Tibial artery (tissue), 4 donors: ENCODE data around the gene OR1J2.

Experiments used
- DNase-seq, 2 donors: peaks; one replicate each; pipeline ENCODE4 v3.0.0-alpha.2; 2019
- H3K27ac ChIP-seq, 2 donors: fragments of 200-600 bp; sonication (generic) in 1 of 2; 1 replicate in 1 of 2; 2 replicates in 1 of 2; pipeline ENCODE4 v1.5.1; 2018 to 2019; ENCODE audit warnings: mild to moderate bottlenecking in 1 of 2
- H3K27me3 ChIP-seq, 2 donors: fragments of 200-600 bp; sonication (generic) in 1 of 2; one replicate each; pipeline versions ENCODE4 v1.5.1 to v1.6.0; 2016 to 2019
- H3K36me3 ChIP-seq, 3 donors: fragments of 200-600 bp; sonication (generic) in 2 of 3; one replicate each; pipeline ENCODE4 v1.5.1; 2016 to 2019; ENCODE audit warnings: mild to moderate bottlenecking in 2 of 3
- H3K4me1 ChIP-seq, 4 donors: fragments of 200-600 bp; sonication (generic) in 2 of 4; 1 replicate in 3 of 4; 2 replicates in 1 of 4; pipeline ENCODE4 v1.5.1; 2016 to 2019
- H3K4me3 ChIP-seq, 2 donors: fragments of 200-600 bp; sonication (generic) in 1 of 2; 1 replicate in 1 of 2; 2 replicates in 1 of 2; pipeline ENCODE4 v1.5.1; 2018 to 2019; ENCODE audit warnings: mild to moderate bottlenecking in 2 of 2
- H3K9me3 ChIP-seq, 3 donors: fragments of 200-600 bp; sonication (generic) in 1 of 3; one replicate each; pipeline ENCODE4 v1.5.1; 2016 to 2019
- CTCF ChIP-seq, 2 experiments: fragments of 200-600 bp in 1 of 2; fragments of 450-650 bp in 1 of 2; IDR thresholded peaks; one replicate each; pipeline ENCODE4 v1.5.1; 2017 to 2019; ENCODE audit warnings: antibody characterized with exemption in 2 of 2, mild to moderate bottlenecking in 1 of 2, moderate library complexity in 1 of 2
- intact Hi-C: fragments of 100-400 bp; cut with DNase I; formaldehyde crosslinking; loops from one replicate; pipeline ENCODE4 v1.15.0; 2023; ENCODE audit warnings: low total_unique reads

OR1J2 gene

GRCh38 chr9:122474561-122474960 lies 36.0 kb upstream of the OR1J2 start:
- no peak for DNase-seq
- H3K4me1 ChIP-seq: no peaks in the 10 kb centered on the region
- peaks cover 0 to 27% of the 10 kb centered on the region in 2 donors for H3K27me3 ChIP-seq
- H3K27ac ChIP-seq: no peak overlapping the region
- no peaks in the 10 kb centered on the region for H3K36me3 ChIP-seq
- no peaks in the 10 kb centered on the region for H3K9me3 ChIP-seq
- H3K4me3 ChIP-seq: no peak overlapping the region
- no peak for TF ChIP-seq CTCF (IDR thresholded peaks at IDR 0.05)
- intact Hi-C loops: no loop called here

GRCh38 chr9:122475717-122476116 lies 34.9 kb upstream of the OR1J2 start:
- intact Hi-C loops: no loop called here
- Histone ChIP-seq H3K27me3 (peaks cover 0 to 18% of the 10 kb centered on the region in 2 donors), H3K4me3 (no peak overlapping the region), H3K27ac (no peak overlapping the region), H3K4me1 (no peaks in the 10 kb centered on the region), H3K9me3 (no peaks in the 10 kb centered on the region), H3K36me3 (no peaks in the 10 kb centered on the region)
- no peak for TF ChIP-seq CTCF (IDR thresholded peaks at IDR 0.05)
- DNase-seq: no peak

DNA sequence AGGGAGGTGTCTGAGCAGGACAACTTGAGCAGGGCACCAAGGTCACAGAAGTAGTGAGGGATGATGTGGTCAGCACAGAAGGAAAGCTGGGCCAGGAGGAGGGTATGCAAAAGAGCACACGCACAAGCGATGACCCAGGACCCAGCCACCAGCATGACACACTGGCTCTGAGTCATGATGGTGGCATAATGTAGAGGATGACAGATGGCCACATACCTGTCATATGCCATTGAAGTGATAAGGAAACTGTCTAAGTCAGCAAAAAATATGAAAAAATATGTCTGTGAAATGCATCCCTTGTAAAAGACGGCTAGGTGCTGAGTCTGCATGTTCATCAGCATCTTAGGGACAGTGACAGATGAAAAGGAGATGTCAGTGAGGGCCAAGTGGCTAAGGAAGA lies 33.3 kb upstream of the OR1J2 start:
- Histone ChIP-seq H3K4me3 (no peak overlapping the region), H3K27me3 (peaks cover 0 to 12% of the 10 kb centered on the region in 2 donors), H3K27ac (no peak overlapping the region), H3K4me1 (no peaks in the 10 kb centered on the region), H3K9me3 (no peaks in the 10 kb centered on the region), H3K36me3 (no peaks in the 10 kb centered on the region)
- TF ChIP-seq CTCF (IDR thresholded peaks at IDR 0.05): no peak
- intact Hi-C loops: no loop called here
- no peak for DNase-seq

DNA sequence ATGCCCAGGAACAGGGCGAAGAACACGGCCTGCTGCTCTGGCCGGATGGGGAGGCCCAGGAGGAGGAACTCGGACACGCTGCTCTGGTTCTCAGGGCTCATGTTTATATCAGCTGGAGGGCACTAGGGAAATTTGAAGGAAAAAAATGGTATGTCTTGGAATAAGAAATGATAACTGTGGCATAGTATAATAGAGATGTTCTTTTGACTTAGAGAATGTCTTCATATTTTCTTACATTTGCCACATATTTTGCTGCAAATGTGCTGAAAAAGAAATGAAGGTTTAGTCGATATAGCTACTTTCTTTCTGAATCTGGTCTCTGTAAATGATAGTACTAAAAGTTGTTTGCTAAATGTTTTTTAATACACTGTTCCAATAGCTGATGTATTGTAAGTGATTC lies 32.8 kb upstream of the OR1J2 start, which contains the start of gene OR1J1:
OR1J1 (minus strand) TSS at position 101 of the 400 bp plus-strand sequence; CDS start at position 101, 0 bp downstream.
- no peak within 1 kb of the TSS for H3K27ac ChIP-seq
- peaks cover 0 to 12% of the 10 kb centered on the region in 2 donors for H3K27me3 ChIP-seq
- TF ChIP-seq CTCF (IDR thresholded peaks at IDR 0.05): no peak
- H3K4me1 ChIP-seq: no peaks in the 10 kb centered on the region
- H3K9me3 ChIP-seq: no peaks in the 10 kb centered on the region
- DNase-seq: no peak
- intact Hi-C loops: no loop called here
- H3K4me3 ChIP-seq: no peak within 1 kb of the TSS
- no peaks in the 10 kb centered on the region for H3K36me3 ChIP-seq

DNA sequence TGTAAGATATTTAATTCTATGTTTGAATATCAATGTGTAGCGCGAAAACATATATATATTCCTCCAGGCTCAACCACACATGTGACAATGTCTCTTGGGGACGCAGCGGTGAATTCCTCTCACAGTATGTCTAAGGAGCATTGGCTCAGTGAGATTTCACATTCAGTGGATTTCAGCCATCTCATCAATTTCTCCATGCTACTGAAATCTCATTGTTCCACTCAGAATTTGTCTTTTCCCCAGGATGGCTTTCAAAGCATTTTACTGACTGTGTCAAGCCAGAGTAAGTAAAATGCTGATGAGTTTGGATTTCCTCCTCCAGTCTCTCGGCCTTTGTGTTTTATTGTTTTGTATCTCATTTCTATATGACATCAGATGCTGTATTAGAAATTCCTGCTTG lies 31.5 kb upstream of the OR1J2 start:
- intact Hi-C loops: no loop called here
- H3K4me3 ChIP-seq: no peak overlapping the region
- DNase-seq: no peak

More for the DNA sequence above, 31.5 kb upstream of the OR1J2 start:
- no peak for TF ChIP-seq CTCF (IDR thresholded peaks at IDR 0.05)
- no peak overlapping the region for H3K27ac ChIP-seq
- H3K27me3 ChIP-seq: peaks cover 0 to 12% of the 10 kb centered on the region in 2 donors
- H3K9me3 ChIP-seq: no peaks in the 10 kb centered on the region
- H3K36me3 ChIP-seq: no peaks in the 10 kb centered on the region
- H3K4me1 ChIP-seq: no peaks in the 10 kb centered on the region
